Measurements from ENCODE around the gene FAM118A.

- TF ChIP-seq POLR2A (IDR thresholded peaks at IDR 0.05) (no peak), CTCF (IDR thresholded peaks at IDR 0.05) (no peak)
Observed at GRCh38 chr22:45318168-45318557, 8.4 kb downstream of the FAM118A start.

Data from breast epithelium (tissue), 3 donors.